Activated naive CD8-positive, alpha-beta T cell treated with anti-CD3 and anti-CD28 coated beads, Interleukin-2, amount 10 ng/mL, durations not matched to agents 7 days and 5 days (primary cell): ENCODE measurements around the gene ENTPD7. TPM values are rescaled to one million over a fixed set of nuclear protein-coding genes. Genes with fewer than 3 reads are reported as not detected.
"Not testable (repeated sequence)": the region's sequence is repeated elsewhere in the genome, so short reads cannot be mapped to it uniquely, and the experiment has no call there.

Experiments used
- ATAC-seq: fragments of 150-1000 bp; cut with Tn5 transposase; one replicate; pipeline ENCODE4 v1.10.0; 2021; ENCODE audit warnings: low read depth, moderate library complexity
- POLR2A ChIA-PET: fragments of 350-600 bp; sonication (Branson Sonifier 250); formaldehyde crosslinking; loops from one replicate; lab custom pipeline; 2021; ENCODE audit warnings: antibody characterized with exemption; lab: Charles Lee
- DNase-seq: peaks from one replicate; pipeline ENCODE4 v3.0.0; 2021
- H3K27ac Mint-ChIP-seq: one replicate; pipeline ENCODE4 v1.8.0; 2022; ENCODE audit warnings: mild to moderate bottlenecking, mixed read lengths
- H3K27me3 Mint-ChIP-seq: one replicate; pipeline ENCODE4 v1.8.0; 2022; ENCODE audit warnings: mild to moderate bottlenecking, moderate library complexity, mixed read lengths
- H3K36me3 Mint-ChIP-seq: one replicate; pipeline ENCODE4 v1.8.0; 2021; ENCODE audit warnings: mild to moderate bottlenecking, mixed read lengths
- H3K4me1 Mint-ChIP-seq: one replicate; pipeline ENCODE4 v1.8.0; 2021; ENCODE audit warnings: mixed read lengths
- H3K4me3 Mint-ChIP-seq: one replicate; pipeline ENCODE4 v1.8.0; 2022; ENCODE audit warnings: mild to moderate bottlenecking, moderate library complexity, mixed read lengths
- H3K9me3 Mint-ChIP-seq: one replicate; pipeline ENCODE4 v1.8.0; 2021; ENCODE audit warnings: mixed read lengths
- total RNA-seq, 2 experiments: library from RNA; stranded (reverse); gene quantifications; one replicate each; pipeline ENCODE4 v1.2.3, GENCODE V29; 2021

Gene ENTPD7
- total RNA-seq, 2 experiments from 2014 or later, result 3.3 to 3.5 TPM

DNA sequence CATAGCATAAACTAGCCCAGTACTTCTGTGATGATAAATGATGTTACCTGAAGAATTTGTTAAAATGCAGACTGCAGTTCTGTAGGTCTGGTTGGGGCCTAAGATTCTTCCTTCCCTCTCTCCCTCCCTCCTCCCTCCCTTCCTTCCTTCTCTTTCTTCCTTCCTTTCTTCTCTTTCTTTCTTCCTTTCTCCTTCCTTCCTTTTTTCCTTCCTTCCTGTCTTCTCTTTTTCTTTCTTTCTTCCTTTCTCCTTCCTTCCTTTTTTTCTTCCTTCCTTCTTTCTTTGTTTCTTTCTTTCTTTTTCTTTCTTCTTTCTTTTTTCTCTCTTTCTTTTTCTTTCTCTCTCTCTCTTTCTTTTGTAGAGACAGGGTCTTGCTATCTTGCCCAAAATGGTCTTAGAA, 35.4 kb upstream of the ENTPD7 start:
- Mint-ChIP-seq H3K36me3 (peaks cover 5% of the 10 kb centered on the region), H3K4me3 (no peak overlapping the region), H3K27ac (no peak overlapping the region), H3K27me3 (peaks cover 17% of the 10 kb centered on the region), H3K4me1 (peaks cover 13% of the 10 kb centered on the region), H3K9me3 (no peaks in the 10 kb centered on the region)
- DNase-seq (no peak), ATAC-seq (no peak)
- POLR2A ChIA-PET, result no interaction called here

DNA sequence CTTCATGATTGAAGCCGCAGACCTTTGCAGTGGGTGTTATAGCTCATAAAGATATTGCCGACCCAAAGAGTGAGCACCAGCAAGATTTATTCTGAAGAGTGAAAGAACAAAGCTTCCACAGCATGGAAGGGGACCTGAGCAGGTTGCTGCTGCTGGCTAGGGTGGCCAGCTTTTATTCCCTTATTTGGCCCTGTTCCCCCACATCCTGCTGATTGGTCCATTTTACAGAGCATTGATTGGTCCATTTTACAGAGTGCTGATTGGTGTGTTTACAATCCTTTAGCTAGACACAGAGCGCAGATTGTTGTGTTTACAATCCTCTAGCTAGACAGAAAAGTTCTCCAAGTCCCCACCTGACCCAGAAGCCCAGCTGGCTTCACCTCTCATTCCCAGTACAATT, 34.2 kb upstream of the ENTPD7 start:
- H3K27ac Mint-ChIP-seq, DNase-seq, H3K36me3 Mint-ChIP-seq, H3K9me3 Mint-ChIP-seq, H3K4me3 Mint-ChIP-seq, ATAC-seq: not testable (repeated sequence)
- Mint-ChIP-seq H3K27me3 (peaks cover 21% of the 10 kb centered on the region), H3K4me1 (peaks cover 11% of the 10 kb centered on the region)
- POLR2A ChIA-PET, result interaction anchor here (0.6 kb wide), 1 partner anchor 22 kb away, joined by 6 read pairs; no protein-coding TSS in a partner anchor

DNA sequence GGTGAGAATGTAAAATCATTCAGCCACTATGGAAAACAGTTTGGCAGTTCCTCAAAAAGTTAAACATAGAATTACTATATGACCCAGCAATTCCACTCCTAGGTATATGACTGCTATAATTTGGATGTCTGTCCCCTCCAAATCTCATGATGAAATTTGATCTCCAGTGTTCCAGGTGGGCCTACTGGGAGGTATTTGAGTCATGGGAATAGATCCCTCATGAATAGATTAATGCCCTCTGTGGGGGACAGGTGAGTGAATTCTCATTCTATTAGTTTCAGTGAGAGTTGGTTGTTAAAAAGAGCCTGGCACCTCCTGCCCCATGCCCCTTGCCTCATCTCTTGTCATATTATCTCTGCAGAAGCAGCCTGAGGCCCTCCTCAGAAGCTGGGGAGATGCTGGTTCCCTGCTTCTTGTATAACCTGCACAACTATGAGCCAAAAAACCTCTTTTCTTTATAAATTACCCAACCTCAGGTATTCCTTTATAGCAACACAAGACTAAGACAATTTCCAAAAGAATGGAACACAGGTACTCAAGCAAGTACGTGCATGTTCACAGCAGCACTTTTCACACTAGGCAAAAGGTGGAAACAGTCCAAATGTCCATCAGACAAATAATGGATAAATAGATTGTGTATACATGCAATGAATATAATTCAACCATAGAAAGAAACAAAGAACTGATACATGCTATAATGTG, 30.2 kb upstream of the ENTPD7 start:
- H3K9me3 Mint-ChIP-seq, result no peaks in the 10 kb centered on the region
- ATAC-seq (no peak), DNase-seq (no peak)
- no peaks in the 10 kb centered on the region for H3K4me1 Mint-ChIP-seq
- no peak overlapping the region for H3K4me3 Mint-ChIP-seq
- POLR2A ChIA-PET, result no interaction called here
- H3K27ac Mint-ChIP-seq, result no peak overlapping the region
- H3K36me3 Mint-ChIP-seq, result no peaks in the 10 kb centered on the region
- peaks cover 31% of the 10 kb centered on the region for H3K27me3 Mint-ChIP-seq

DNA sequence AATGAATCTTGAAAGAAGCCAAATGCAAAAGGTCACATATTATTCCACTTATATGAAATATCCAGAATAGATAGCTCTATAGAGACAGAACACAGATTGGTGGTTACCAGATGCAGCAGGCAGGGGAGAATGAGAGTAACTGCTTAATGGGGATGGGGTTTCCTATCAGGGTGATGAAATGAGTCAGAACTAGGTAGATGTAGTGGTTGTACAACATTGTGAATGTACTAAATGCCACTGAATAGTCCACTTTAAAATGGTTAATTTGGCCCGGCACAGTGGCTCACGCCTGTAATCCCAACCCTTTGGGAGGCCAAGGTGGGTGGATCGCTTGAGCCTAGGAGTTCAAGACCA, 29.7 kb upstream of the ENTPD7 start:
- POLR2A ChIA-PET, result no interaction called here
- no peaks in the 10 kb centered on the region for H3K36me3 Mint-ChIP-seq
- DNase-seq (no peak), ATAC-seq (no peak)
- H3K4me1 Mint-ChIP-seq, result no peaks in the 10 kb centered on the region
- H3K27me3 Mint-ChIP-seq, result peaks cover 35% of the 10 kb centered on the region
- H3K4me3 Mint-ChIP-seq, result no peak overlapping the region
- H3K9me3 Mint-ChIP-seq, result no peaks in the 10 kb centered on the region
- H3K27ac Mint-ChIP-seq, result no peak overlapping the region

DNA sequence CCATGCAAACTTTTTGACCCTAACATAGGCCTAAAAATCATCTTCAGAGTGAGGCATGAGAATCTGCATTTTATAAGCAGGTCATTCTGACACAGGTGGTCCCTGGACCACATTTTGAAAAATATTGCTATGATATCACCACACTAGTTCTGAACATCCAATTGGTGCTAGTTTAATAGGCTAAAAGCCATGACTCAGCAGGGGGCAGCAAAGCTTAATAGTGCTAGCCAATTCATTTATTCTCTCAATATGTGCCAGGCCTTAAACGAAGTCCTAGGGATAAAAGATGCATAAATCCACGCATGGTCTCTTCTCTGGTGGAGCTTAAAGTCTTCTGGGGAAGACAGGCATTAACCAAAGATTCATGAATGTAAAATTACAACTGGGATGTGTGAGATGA, 28.9 kb upstream of the ENTPD7 start:
- Mint-ChIP-seq H3K36me3 (no peaks in the 10 kb centered on the region), H3K9me3 (no peaks in the 10 kb centered on the region), H3K27ac (no peak overlapping the region), H3K4me1 (no peaks in the 10 kb centered on the region), H3K4me3 (no peak overlapping the region), H3K27me3 (peaks cover 40% of the 10 kb centered on the region)
- ATAC-seq (no peak), DNase-seq (no peak)
- POLR2A ChIA-PET, result no interaction called here

DNA sequence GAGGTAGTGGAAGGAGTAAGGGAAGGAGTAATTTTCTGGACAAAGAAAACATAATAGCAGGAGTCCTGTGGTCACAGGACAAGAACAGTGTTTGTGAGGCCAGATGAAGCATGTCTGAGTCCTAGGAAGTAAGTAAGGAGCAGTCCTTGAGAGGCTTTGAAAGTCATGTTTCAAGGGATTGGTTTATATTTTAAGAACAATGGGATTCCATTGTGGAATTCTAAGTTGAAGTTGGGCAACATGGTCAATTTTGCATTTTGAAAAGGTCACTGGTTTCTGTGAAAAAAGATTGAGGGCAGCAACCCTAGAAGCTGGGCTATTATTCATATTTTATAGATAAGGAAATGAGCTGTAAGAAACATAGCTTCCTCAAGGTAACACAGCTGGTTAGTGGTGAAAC, 28.3 kb upstream of the ENTPD7 start:
- H3K9me3 Mint-ChIP-seq, result no peaks in the 10 kb centered on the region
- H3K36me3 Mint-ChIP-seq, result no peaks in the 10 kb centered on the region
- H3K4me1 Mint-ChIP-seq, result no peaks in the 10 kb centered on the region
- ATAC-seq (no peak), DNase-seq (no peak)
- H3K27me3 Mint-ChIP-seq, result peaks cover 39% of the 10 kb centered on the region
- no peak overlapping the region for H3K4me3 Mint-ChIP-seq
- POLR2A ChIA-PET, result no interaction called here
- H3K27ac Mint-ChIP-seq, result no peak overlapping the region

DNA sequence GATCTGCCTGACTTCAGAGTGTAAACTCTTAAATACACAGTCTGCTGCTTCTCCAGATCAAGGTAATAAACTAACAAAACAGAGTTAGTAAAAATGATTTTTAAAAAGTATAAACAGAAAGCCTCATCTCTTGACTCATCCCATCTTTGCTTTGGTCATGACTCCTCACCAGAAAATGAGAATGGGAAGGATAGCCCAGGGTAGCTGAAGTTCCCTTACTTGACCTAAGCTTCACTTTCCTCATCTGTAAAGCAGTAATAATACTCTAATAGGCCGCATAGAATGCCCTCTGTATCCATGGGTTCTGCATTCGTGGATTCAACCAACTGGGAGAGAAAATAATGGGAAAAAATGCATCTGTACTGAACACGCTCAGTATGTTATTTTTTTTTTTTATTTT, 27.8 kb upstream of the ENTPD7 start:
- no peak for ATAC-seq
- no peak overlapping the region for H3K27ac Mint-ChIP-seq
- POLR2A ChIA-PET, result no interaction called here
- H3K4me3 Mint-ChIP-seq, result no peak overlapping the region
- no peaks in the 10 kb centered on the region for H3K4me1 Mint-ChIP-seq
- no peaks in the 10 kb centered on the region for H3K36me3 Mint-ChIP-seq
- H3K27me3 Mint-ChIP-seq, result peaks cover 40% of the 10 kb centered on the region
- no peaks in the 10 kb centered on the region for H3K9me3 Mint-ChIP-seq
- DNase-seq, result no peak

DNA sequence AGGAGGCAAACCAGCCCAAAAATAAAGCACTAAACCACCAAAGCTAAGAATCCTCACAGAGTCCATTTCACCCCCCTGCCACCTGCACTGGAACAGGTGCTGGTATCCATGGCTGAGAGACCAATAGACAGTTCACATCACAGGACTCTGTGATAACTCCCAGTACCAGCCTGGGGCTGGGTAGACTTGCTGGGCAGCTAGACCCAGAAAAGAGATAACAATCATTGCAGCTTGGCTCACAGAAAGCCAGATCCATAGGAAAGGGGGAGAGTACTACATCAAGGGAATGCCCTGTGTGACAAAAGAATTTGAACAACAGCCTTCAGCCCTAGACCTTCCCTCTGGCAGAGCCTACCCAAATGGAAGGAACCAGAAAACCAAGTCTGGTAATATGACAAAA, 25.5 kb upstream of the ENTPD7 start:
- Mint-ChIP-seq H3K36me3 (no peaks in the 10 kb centered on the region), H3K4me3 (no peak overlapping the region), H3K27me3 (peaks cover 44% of the 10 kb centered on the region), H3K4me1 (no peaks in the 10 kb centered on the region), H3K27ac (no peak overlapping the region), H3K9me3 (no peaks in the 10 kb centered on the region)
- ATAC-seq (no peak), DNase-seq (no peak)
- POLR2A ChIA-PET, result no interaction called here

DNA sequence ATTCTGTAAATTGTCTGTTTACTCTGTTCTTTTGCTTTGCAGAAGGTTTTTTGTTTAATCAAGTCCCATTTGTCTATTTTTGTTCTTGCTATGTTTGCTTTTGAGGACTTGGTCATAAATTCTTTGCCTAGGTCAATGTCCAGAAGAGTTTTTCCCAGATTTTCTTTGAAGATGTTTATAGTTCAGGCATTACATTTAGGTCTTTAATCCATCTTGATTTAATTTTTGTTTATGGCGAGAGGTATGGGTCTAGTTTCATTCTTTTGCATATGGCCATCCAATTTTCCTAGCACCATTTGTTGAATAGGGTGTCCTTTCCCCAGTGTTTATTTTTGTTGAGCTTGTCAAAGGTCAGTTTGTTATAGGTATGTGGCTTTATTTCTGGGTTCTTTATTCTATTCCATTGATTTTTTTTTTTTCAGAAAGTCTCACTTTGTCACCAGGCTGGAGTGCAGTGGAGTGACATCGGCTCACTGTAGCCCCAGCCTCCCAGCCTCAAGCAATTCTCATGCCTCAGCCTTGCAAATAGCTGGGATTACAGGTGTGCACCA, 11.6 kb upstream of the ENTPD7 start:
- Mint-ChIP-seq H3K27ac (no peak overlapping the region), H3K36me3 (no peaks in the 10 kb centered on the region), H3K9me3 (peaks cover 2% of the 10 kb centered on the region), H3K4me1 (no peaks in the 10 kb centered on the region), H3K4me3 (no peak overlapping the region), H3K27me3 (peaks cover 32% of the 10 kb centered on the region)
- no peak for ATAC-seq
- DNase-seq, result no peak
- POLR2A ChIA-PET, result interaction anchor here (0.7 kb wide), 2 partner anchors 22 to 29 kb away, joined by 3 to 6 read pairs; no protein-coding TSS in a partner anchor

DNA sequence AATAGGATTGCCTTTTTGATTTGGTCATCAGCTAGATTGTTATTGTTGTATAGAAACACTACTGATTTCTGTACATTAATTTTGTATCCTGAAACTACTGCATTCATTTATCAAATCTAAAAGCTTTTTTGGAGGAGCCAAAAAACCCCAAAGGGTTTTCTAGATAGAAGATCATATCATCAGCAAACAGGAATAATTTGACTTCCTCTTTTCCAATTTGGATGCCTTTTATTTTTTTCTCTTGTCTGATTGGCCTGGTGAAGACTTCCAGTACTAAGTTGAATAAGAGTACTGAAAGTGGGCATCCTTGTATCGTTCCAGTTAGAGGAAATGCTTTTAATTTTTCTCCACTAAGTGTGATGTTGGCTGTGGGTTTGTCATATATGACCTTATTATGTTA, 10.6 kb upstream of the ENTPD7 start:
- POLR2A ChIA-PET, result no interaction called here
- Mint-ChIP-seq H3K9me3 (peaks cover 2% of the 10 kb centered on the region), H3K4me1 (no peaks in the 10 kb centered on the region), H3K27ac (no peak overlapping the region), H3K27me3 (peaks cover 34% of the 10 kb centered on the region), H3K36me3 (no peaks in the 10 kb centered on the region), H3K4me3 (no peak overlapping the region)
- DNase-seq (no peak), ATAC-seq (no peak)

DNA sequence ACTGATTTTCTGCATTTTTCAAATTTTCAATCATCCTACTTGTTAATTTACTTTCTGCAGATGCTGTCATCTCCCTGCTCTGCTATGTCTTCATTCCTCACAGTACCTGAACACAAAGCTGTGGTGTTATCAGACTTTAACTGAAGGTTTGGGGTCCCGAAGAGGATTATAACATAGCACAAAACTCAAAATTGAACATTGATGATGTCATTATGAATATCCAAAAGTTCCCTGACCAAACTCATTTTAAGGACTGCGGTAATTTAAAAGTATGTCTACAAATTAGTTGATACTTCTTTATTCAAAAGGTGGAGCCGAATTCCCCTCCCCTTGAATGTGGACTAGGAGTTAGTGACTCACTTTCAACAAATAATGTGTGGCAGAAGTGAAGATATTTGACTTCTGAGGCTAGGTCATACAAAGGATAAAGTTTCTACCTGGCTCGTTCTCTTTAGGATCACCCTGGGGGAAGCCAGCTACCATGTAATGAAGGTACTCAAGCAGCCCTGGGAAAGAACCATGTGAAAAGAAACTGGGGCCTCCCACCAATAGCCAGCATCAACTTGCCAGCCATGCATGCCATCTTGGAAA, 6.4 kb upstream of the ENTPD7 start:
- POLR2A ChIA-PET, result no interaction called here
- ATAC-seq, result no peak

DNA sequence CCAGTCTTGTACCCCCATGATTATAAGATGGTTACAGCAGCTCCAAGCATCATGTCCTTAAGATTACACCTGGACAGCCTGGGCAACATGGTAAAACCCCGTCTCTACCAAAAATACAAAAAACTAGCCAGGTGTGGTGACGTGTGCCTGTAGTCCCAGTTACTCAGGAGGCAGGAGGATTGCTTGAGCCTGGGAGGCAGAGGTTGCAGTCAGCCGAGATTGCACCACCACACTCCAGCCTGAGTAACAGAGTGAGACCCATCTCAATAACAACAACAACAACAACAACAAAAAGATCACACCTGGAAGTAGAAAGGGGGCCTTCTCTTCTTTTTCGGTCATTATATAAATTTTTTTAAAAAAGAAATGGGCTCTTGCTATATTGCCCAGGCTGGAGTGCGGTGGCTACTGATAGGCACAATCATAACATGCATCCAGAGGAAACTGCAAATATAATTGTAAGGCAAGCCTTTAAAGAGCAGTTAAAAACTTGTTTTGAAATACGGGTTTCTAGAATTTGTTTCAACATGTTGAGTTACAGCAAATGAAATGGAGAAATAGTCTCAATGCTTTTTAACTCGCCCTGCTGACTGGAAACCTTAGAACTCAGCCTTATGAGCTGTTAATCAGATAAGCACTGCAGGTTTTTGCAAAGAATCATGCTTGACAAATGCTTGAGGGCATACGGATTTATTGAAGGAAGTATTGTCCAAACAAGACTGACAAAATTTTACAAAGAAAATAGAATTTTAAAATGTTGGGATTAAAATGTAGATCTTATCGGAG, 4.7 kb upstream of the ENTPD7 start:
- H3K4me3 Mint-ChIP-seq, result no peak overlapping the region
- H3K27ac Mint-ChIP-seq, result no peak overlapping the region
- ATAC-seq (no peak), DNase-seq (no peak)
- H3K36me3 Mint-ChIP-seq, result no peaks in the 10 kb centered on the region
- POLR2A ChIA-PET, result no interaction called here
- H3K9me3 Mint-ChIP-seq, result no peaks in the 10 kb centered on the region
- H3K27me3 Mint-ChIP-seq, result peaks cover 24% of the 10 kb centered on the region
- peaks cover 8% of the 10 kb centered on the region for H3K4me1 Mint-ChIP-seq

More for the DNA sequence above, 6.4 kb upstream of the ENTPD7 start:
- no peak overlapping the region for H3K27ac Mint-ChIP-seq
- no peak for DNase-seq
- peaks cover 33% of the 10 kb centered on the region for H3K27me3 Mint-ChIP-seq
- H3K36me3 Mint-ChIP-seq, result no peaks in the 10 kb centered on the region
- H3K4me1 Mint-ChIP-seq, result no peaks in the 10 kb centered on the region
- no peak overlapping the region for H3K4me3 Mint-ChIP-seq
- H3K9me3 Mint-ChIP-seq, result no peaks in the 10 kb centered on the region

DNA sequence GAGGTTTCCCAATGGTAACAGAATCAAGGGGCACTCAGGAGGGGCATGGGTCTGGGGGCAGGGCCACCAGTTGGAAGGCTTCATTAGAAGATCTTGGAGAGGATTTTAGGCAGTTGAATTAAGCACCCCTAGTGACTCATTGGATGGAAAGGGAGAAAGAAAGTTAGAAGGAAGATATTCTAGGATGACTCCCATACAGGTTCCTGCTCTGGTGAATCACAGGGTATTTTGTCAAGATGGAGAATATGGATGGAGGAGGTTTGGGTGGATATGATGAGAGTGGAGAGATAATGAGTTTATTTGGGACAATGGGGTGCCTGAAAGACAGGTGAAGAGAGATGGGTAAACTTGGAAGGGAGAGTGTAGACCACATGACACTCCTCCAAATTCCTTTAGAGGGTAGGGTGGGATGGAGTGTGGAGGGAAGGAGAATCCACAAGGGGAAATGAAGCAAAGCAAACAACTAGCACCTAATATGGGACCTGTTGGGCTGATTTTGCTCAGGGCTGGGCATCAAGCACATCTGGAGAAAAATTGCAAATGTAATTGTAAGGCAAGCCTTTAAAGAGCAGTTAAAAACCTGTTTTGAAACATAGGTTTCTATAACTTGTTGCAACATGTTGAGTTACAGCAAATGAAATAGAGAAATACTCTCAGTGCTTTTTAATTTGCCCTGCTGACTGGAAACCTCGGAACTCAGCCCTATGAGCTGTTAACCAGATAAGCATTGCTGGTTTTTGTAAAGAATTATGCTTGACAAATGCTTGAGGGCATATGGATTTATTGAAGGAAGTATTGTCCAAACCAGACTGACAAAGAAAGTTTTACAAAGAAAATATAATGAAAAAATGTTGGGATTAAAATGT, 2.9 kb upstream of the ENTPD7 start:
- no peak for DNase-seq
- H3K27ac Mint-ChIP-seq, result no peak overlapping the region
- POLR2A ChIA-PET, result no interaction called here
- H3K27me3 Mint-ChIP-seq, result peaks cover 19% of the 10 kb centered on the region
- peaks cover 16% of the 10 kb centered on the region for H3K4me1 Mint-ChIP-seq
- H3K36me3 Mint-ChIP-seq, result no peaks in the 10 kb centered on the region
- H3K4me3 Mint-ChIP-seq, result no peak overlapping the region
- ATAC-seq, result no peak
- no peaks in the 10 kb centered on the region for H3K9me3 Mint-ChIP-seq
